ENCODE measurements around the gene TMTC1.

The TMTC1 gene

DNA sequence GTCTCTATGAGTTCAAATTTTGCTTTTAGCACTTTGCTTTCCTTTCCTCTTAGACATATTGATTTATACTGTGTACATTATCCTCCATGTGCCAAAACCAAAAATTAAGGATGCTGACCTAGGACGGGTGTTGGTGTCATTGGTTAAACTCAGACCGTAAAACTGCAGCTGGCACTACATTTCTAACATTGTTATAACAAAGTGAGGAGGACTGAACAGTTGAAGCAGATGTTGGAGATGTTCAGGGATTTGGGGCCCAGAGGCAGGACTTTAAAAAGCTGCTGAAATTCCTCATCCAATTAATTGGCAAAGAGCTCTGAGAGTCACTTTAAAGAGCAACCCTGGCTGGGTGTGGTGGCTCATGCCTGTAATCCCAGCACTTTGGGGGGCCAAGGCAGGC is 72.4 kb downstream of the TMTC1 start:
- DNase-seq (ENCODE audit: low read depth) = no peak

DNA sequence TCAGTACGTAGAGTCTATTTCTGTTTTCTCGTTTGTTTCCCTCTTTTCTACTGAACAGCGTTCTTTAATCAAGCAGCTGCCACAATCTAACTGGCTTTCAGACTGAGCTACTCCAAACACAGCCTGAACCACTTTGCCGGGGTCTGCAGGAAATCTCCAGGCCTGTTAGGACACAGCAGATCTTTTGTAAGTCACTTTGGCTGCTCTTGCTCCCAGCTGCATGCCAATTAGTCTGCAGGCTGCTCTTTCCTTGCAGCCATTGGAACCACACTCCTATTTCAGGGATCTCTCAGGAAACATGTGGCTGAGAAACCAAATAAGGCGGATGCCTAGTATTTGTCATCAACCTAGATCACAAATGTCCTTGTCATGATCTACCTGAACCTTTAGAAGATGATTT is 73.6 kb downstream of the TMTC1 start:
- DNase-seq (ENCODE audit: low read depth) = no peak

DNA sequence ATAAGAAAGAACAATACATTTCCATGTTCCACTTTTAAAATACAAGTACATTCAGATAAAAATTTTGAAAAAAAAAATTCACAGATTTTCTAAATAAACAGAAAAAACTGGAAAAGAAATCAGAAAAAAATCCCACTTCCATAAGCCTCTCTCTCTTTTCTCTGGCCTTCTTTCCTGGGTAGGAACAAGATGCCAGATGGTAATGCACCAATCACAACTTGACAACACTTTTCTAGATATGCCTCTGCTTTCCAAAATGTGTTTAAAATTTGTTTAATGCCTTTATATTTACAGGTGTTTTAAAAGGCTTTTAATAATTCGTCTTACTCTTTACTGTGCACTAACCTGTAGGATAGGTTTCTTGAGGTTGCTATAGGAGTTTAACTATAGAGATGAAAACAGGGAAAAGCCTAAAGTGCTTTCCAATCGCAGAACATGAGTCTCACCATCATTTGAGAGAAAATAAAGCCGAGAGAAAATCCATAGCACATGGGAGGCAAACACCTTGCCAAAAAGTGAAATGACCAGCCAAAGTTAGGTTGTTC is 74.2 kb downstream of the TMTC1 start:
- DNase-seq (ENCODE audit: low read depth) = no peak

DNA sequence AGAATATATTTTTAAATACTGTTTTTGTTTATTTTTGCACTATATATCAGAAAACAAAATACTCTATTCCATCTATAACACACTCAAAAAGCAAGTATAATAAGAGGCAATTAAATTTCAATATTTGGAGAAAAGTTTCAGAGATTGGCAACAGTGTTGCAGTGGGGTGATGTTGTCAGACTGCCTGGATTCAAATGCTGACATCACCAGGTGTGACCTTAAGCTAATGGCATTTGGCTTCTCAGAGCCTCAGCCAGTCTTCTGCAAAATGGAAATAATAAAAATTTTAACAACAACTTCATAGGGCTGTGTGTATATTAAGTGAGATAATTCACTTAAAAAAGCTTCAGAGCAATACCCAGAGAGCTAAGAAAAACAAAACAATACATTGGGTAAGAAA is 74.7 kb downstream of the TMTC1 start:
- no peak for DNase-seq (ENCODE audit: low read depth)

DNA sequence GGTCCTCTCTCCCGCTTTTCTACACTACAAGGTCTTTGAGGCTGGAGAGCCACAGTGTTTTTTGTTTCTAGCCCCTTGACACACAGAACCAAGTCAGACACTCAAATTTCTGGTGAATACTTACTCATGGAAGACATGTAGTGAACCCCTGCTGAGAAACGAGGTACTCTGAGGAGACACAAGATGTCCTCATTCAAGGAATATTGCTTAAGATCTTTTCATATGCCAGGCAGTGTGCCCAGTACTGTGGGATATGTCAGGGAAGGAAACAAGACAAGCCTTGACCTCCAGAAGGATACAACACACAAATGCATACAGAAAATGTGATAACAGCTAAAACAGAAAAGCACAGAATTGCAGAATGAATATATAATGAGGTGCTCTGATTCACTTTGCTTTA is 75.9 kb downstream of the TMTC1 start:
- no peak for DNase-seq (ENCODE audit: low read depth)

GRCh38 chr12:29706311-29706710 is 77.4 kb downstream of the TMTC1 start:
- no peak for DNase-seq (ENCODE audit: low read depth)

- no peak for DNase-seq (ENCODE audit: low read depth)
Observed at GRCh38 chr12:29703528-29703927, 80.2 kb downstream of the TMTC1 start.

- DNase-seq (ENCODE audit: low read depth) = no peak
Observed at GRCh38 chr12:29702972-29703371, 80.8 kb downstream of the TMTC1 start.

DNA sequence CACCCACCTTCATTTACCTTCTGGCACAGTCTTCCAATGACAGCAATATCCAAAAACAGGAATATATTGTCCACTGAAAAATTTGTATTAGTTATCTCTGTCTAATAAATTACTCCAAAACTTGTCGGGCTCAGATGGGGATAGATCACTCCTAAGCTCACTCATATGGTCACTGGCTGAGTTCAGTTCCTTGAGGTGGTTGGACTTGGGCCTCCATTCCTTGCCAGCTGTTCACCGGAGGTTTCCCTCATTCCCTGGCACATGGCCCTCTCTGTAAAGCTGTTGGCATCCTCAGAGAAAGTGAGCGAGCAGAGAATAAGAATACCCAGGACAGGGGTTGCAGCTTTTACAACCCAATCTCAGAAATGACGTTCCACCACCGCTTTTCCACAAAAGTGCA is 81.5 kb downstream of the TMTC1 start:
- no peak for DNase-seq (ENCODE audit: low read depth)

- DNase-seq (ENCODE audit: low read depth) = no peak
Observed at GRCh38 chr12:29700761-29701481, 82.8 kb downstream of the TMTC1 start.

GRCh38 chr12:29698756-29699155 is 85.0 kb downstream of the TMTC1 start:
- DNase-seq (ENCODE audit: low read depth) = no peak

DNA sequence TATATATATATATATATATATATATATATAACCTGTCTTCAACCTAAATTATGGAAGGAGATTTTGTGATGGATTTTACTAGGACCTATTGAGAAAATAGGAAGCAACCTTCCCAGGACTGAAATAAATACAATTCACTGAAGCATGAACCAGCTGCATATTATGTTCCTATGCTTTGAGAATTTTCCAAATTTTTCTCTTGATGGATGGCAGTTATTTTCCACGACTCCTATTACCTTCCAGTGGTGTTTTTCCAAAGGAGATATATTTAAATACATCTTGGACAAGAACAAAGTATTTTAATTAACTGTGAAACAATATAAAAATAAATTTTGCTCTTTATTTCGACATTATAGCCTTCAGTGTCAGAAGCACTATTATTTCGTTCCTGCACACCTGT is 87.9 kb downstream of the TMTC1 start:
- DNase-seq (ENCODE audit: low read depth) = no peak

DNA sequence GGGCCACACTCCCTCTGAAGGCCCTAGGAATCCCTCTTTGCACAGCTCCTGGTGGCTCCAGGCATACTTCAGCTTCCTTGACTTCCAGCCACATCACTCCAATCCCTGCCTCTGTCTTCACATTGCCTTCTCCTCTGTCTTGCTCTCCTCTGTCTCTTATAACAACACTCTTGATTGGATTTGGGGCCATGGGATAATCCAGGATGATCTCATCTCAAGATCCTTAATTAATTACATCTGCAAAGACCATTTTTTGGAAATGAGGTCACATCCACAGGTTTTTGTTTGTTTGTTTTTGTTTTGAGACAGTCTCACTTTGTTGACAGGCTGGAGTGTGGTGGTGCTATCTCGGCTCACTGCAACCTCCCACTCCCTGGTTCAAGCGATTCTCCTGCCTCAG is 88.7 kb downstream of the TMTC1 start:
- DNase-seq (ENCODE audit: low read depth) = no peak

- DNase-seq (ENCODE audit: low read depth) = no peak
Observed at GRCh38 chr12:29694002-29694401, 89.7 kb downstream of the TMTC1 start.

- no peak for DNase-seq (ENCODE audit: low read depth)
Observed at GRCh38 chr12:29692237-29692636, 91.5 kb downstream of the TMTC1 start.

- DNase-seq (ENCODE audit: low read depth) = no peak
Observed at GRCh38 chr12:29691161-29691854, 92.4 kb downstream of the TMTC1 start.

- no peak for DNase-seq (ENCODE audit: low read depth)
Observed at GRCh38 chr12:29690728-29691127, 93.0 kb downstream of the TMTC1 start.

DNA sequence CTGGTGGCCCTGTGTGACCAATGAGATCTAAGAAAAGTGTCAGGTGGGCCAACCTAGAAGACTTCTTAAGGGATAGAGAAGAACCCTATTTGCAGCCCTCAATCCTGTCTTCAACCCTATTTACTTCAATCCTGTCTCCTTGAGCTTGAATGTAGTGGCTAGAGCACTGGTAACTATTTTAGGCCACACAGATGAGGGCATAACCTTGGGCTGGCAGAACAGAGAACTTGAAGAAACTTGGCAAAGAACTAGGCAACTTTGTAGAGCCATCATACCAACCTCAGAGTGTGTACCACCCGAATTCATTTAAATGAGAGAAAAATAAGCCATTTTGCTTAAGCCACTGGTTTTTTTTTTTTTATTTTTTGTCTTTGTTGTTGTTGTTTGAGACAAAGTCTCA is 94.8 kb downstream of the TMTC1 start:
- DNase-seq (ENCODE audit: low read depth) = no peak

DNA sequence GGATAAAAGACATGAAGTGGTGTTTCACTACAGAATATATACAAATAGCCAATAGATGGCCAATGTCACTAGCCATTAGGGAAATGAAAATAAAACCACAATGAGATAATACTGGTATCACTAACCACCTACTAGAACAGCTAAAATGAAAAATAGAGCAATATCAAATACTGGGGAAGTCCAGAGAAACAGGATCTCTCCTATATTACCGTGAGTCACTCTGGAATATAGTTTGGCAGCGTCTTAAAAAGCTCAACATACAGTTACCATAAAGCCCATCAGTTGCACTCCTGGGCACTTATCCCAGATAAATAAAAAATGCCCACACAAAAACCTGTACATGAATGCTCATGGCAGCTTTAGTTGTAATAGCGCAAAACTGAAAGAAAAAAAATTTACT is 101.7 kb downstream of the TMTC1 start:
- no peak for DNase-seq (ENCODE audit: low read depth)

- no peak for DNase-seq (ENCODE audit: low read depth)
Observed at GRCh38 chr12:29681370-29681769, 102.4 kb downstream of the TMTC1 start.

GRCh38 chr12:29676676-29677075 is 107.1 kb downstream of the TMTC1 start:
- DNase-seq (ENCODE audit: low read depth) = no peak

- DNase-seq (ENCODE audit: low read depth) = no peak
Observed at GRCh38 chr12:29674463-29674862, 109.3 kb downstream of the TMTC1 start.

DNA sequence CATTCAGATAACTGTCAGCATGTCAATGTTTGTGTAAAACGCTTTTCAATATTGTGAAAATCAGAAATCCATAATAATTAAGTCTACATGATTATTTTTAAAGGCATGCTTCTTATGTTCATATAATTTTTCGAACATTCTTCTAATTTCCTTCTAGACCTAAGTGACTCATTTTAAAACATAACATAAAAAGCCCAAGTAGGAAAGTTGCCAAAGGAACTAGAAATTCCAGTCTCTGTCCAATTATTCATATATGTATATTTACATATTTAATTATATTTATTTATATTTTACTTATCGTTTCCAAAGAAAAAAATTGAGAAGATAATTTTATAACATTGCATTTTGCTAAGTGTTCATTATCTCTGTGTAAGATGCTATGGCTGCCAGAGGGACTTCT is 110.4 kb downstream of the TMTC1 start:
- no peak for DNase-seq (ENCODE audit: low read depth)

GRCh38 chr12:29672580-29672979 is 111.2 kb downstream of the TMTC1 start:
- DNase-seq (ENCODE audit: low read depth) = no peak
